GM12878 (cell line): Measurements from ENCODE around the gene CUEDC1. TPM values are rescaled to one million over a fixed set of nuclear protein-coding genes. Genes with fewer than 3 reads are reported as not detected.
A peak's percentile ranks its signal among the peaks of the same experiment; 100 is the strongest.

Experiments used
- ATAC-seq: fragments of 200-7000 bp; cut with Tn5 transposase; 3 replicates; pipeline ENCODE4 v1.9.1; 2020; ENCODE audit warnings: mild to moderate bottlenecking, moderate library complexity
- BruUV-seq: library from RNA; stranded (reverse); fragments of 400-500 nt; replicated peaks from 2 replicates; lab custom pipeline; 2021; lab: Mats Ljungman, UMichigan
- CTCF ChIA-PET: fragments of 300-600 bp; sonication (Branson Sonifier 250); formaldehyde crosslinking; extraction: SDS; loops from one replicate; lab custom pipeline; 2021; ENCODE audit warnings: inconsistent platforms; lab: Yijun Ruan, JAX
- POLR2A ChIA-PET: fragments of 350-600 bp; formaldehyde crosslinking; extraction: SDS; loops from one replicate; lab custom pipeline; 2021; ENCODE audit warnings: inconsistent platforms; lab: Charles Lee
- RAD21 ChIA-PET: fragments of 300-600 bp; sonication (Branson Sonifier 250); formaldehyde crosslinking; loops from one replicate; lab custom pipeline; 2023; ENCODE audit warnings: antibody characterized with exemption; ENCODE audit not compliant: unreplicated experiment; lab: Charles Lee
- SMC1A ChIA-PET: fragments of 300-600 bp; sonication (Branson Sonifier 250); formaldehyde crosslinking; loops from one replicate; lab custom pipeline; 2023; ENCODE audit not compliant: unreplicated experiment, uncharacterized antibody; lab: Charles Lee
- DNase-seq: peaks from one replicate; pipeline ENCODE4 v3.0.0-alpha.2; 2011; ENCODE audit warnings: low read depth, low spot score
- FAIRE-seq: peaks from 3 replicates; lab custom pipeline; 2011; peaks lifted over from hg19 to GRCh38; lab: Jason Lieb, UNC
- H2AFZ ChIP-seq: 2 replicates; pipeline ENCODE4 v1.6.0; 2011; ENCODE audit warnings: low read depth, low read length, control low read depth; ENCODE audit not compliant: control insufficient read depth
- H3K27ac ChIP-seq: 2 replicates; pipeline ENCODE4 v1.5.1; 2011; ENCODE audit warnings: control low read depth; ENCODE audit not compliant: control insufficient read depth, insufficient read depth
- H3K27me3 ChIP-seq, 2 experiments: replicated peaks in 1 of 2; 2 replicates each; pipeline versions ENCODE4 v1.6.0 to v1.6.1; 2011; ENCODE audit warnings: low read length in 1 of 2; ENCODE audit not compliant: control insufficient read depth in 2 of 2, insufficient read depth in 2 of 2
- H3K36me3 ChIP-seq, 2 experiments: 2 replicates each; pipeline ENCODE4 v1.5.1; 2011; ENCODE audit warnings: low read length in 1 of 2; ENCODE audit not compliant: control insufficient read depth in 2 of 2, insufficient read depth in 2 of 2
- H3K4me1 ChIP-seq: 2 replicates; pipeline ENCODE4 v1.6.1; 2011; ENCODE audit warnings: mild to moderate bottlenecking, low read length, moderate library complexity, mixed read lengths; ENCODE audit not compliant: control insufficient read depth, insufficient read depth
- H3K4me2 ChIP-seq: 2 replicates; pipeline ENCODE4 v1.6.0; 2011; ENCODE audit warnings: control low read depth; ENCODE audit not compliant: control insufficient read depth, insufficient read depth
- H3K4me3 ChIP-seq: fragments of 200-600 bp; sonication (generic); 2 replicates; pipeline ENCODE4 v1.5.1; 2016
- H3K79me2 ChIP-seq: 2 replicates; pipeline ENCODE4 v1.6.0; 2011; ENCODE audit warnings: low read length; ENCODE audit not compliant: control insufficient read depth, insufficient read depth
- H3K9ac ChIP-seq: 2 replicates; pipeline ENCODE4 v1.8.0; 2011; ENCODE audit warnings: low read length, control low read depth, mixed read lengths; ENCODE audit not compliant: control insufficient read depth, insufficient read depth
- H3K9me3 ChIP-seq: replicated peaks from 3 replicates; pipeline ENCODE4 v1.5.1; 2011; ENCODE audit warnings: mild to moderate bottlenecking, low read length; ENCODE audit not compliant: control insufficient read depth, insufficient read depth
- H4K20me1 ChIP-seq: 2 replicates; pipeline ENCODE4 v1.6.0; 2011; ENCODE audit not compliant: control insufficient read depth, insufficient read depth
- RAD51 ChIP-seq: fragments of 450-650 bp; IDR thresholded peaks from 2 replicates; pipeline ENCODE4 v1.6.1; 2016; ENCODE audit warnings: moderate library complexity, mild to moderate bottlenecking, inconsistent platforms
- RB1 ChIP-seq: fragments of 450-650 bp; formaldehyde crosslinking; IDR thresholded peaks from 2 replicates; pipeline ENCODE4 v1.6.1; 2017; ENCODE audit warnings: mild to moderate bottlenecking, borderline replicate concordance
- SREBF2 ChIP-seq: IDR thresholded peaks from 2 replicates; pipeline ENCODE4 v1.6.1; 2012; ENCODE audit warnings: mild to moderate bottlenecking, low read length
- ZSCAN29 ChIP-seq: fragments of 450-650 bp; IDR thresholded peaks from 2 replicates; pipeline ENCODE4 v1.6.1; 2017; ENCODE audit warnings: mild to moderate bottlenecking, moderate library complexity
- WGBS: methylation state at CpG from one replicate; pipeline ENCODE4 v1.1.6; 2016; ENCODE audit warnings: low lambda C conversion rate; ENCODE audit not compliant: insufficient replicate concordance, insufficient coverage; ENCODE audit errors: missing lambda C conversion rate; 5-methylcytosine and 5-hydroxymethylcytosine counted together
- in situ Hi-C: fragments of 300-500 bp; cut with MboI; formaldehyde crosslinking; loops from 9 replicates; pipeline ENCODE4 v1.14.3; 2018; ENCODE audit warnings: mixed read lengths
- intact Hi-C: fragments of 100-400 bp; cut with micrococcal nuclease; formaldehyde crosslinking; loops from one replicate; pipeline ENCODE4 v1.14.2; 2022; ENCODE audit not compliant: unreplicated experiment
- polyA plus RNA-seq, 11 experiments: library from polyadenylated mRNA; depleted of rRNA in 4 of 11; unstranded in 6 of 11; stranded (reverse) in 5 of 11; fragments of >200 nt; fragmentation: Nextera tagmentation in 4 of 11; fragmentation: Illumina TruSeq in 1 of 11; extraction: Ambion mirVana in 4 of 11; extraction: Trizol in 1 of 11; gene quantifications; 1 replicate in 1 of 11; 2 replicates in 10 of 11; pipeline versions ENCODE4 v1.2.1 to v1.2.3, GENCODE V29; 2011 to 2016; ENCODE audit warnings: inconsistent platforms in 2 of 11, missing spikeins in 2 of 11, low read depth in 1 of 11
- total RNA-seq, 4 experiments: library from RNA; depleted of rRNA in 3 of 4; stranded (reverse); fragments of >200 nt in 3 of 4; fragmentation: Illumina TruSeq in 1 of 4; extraction: Trizol in 1 of 4; gene quantifications; 2 replicates each; pipeline versions ENCODE4 v1.2.1 to v1.2.3, GENCODE V29; 2013 to 2021
- TF ChIP-seq, protein P1 (sequence below): fragments of 150-350 bp; IDR thresholded peaks from 2 replicates; pipeline ENCODE4 v1.6.1; 2016; ENCODE audit warnings: low read depth, low read length
- TF ChIP-seq, protein P2 (sequence below): IDR thresholded peaks from 2 replicates; pipeline ENCODE4 v1.6.1; 2012; ENCODE audit warnings: mild to moderate bottlenecking, low read depth, low read length

CUEDC1 gene
- total and polyA plus RNA-seq, 10 of the 15 experiments (the other 5 are each of a cell fraction or from before 2014, with no cell fraction given) = 0.24 to 7.4 (median 1.8) TPM

DNA sequence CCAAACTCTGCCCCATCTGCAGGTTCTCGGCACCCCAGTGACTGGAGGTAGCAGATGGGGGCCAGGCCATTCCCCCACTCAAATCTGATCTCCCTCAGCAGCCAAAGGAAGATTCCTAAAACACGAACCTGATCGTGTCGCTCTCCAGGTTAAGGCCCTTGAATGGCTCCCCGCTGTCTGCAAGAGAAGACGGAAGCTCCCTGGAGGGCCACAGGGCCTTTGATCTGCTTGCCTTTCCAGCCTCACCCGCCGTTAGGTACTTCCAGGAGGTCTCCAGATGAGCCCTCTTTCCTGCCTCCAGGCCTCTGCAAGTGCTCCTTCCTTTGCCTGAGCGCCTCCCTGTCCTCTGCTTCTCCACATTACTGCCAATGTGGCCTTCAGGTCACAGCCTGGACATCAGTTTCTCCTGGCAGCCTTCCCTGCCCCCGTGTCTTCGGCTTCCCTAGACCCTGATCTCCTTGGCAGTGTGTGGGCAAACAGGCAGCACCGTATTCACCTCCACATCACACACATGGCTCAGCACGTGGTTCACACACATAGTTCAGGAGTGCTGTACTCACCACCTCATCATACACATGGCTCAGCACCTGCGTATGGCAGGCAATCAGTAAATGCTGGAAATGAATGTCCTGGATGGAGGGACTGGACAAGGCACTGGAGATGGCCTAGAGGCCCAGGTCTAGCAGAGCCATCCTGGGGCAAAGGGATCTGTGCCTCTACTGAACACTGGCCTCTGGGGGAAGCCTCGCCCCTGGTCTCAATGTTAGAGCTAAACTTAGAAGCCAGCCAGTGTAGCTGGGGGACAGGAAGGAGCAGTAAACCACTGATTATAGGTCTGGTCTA, 79.0 kb downstream of the CUEDC1 start:
- no peak overlapping the region for H2AFZ ChIP-seq
- H3K79me2 ChIP-seq = no peaks in the 10 kb centered on the region
- FAIRE-seq = no peak
- peaks cover 8% of the 10 kb centered on the region for H3K4me1 ChIP-seq
- peak; percentile 46 for ATAC-seq
- H3K27ac ChIP-seq = no peak overlapping the region
- in situ Hi-C loops = no loop called here
- no peak overlapping the region for H3K9ac ChIP-seq
- H3K4me2 ChIP-seq = no peak overlapping the region
- 69% methylated on average over 15 of the region's 15 CpGs for WGBS
- no TSS peak for BruUV-seq
- DNase-seq = no peak
- no peak for TF ChIP-seq RAD51
- TF ChIP-seq, protein P1, sequence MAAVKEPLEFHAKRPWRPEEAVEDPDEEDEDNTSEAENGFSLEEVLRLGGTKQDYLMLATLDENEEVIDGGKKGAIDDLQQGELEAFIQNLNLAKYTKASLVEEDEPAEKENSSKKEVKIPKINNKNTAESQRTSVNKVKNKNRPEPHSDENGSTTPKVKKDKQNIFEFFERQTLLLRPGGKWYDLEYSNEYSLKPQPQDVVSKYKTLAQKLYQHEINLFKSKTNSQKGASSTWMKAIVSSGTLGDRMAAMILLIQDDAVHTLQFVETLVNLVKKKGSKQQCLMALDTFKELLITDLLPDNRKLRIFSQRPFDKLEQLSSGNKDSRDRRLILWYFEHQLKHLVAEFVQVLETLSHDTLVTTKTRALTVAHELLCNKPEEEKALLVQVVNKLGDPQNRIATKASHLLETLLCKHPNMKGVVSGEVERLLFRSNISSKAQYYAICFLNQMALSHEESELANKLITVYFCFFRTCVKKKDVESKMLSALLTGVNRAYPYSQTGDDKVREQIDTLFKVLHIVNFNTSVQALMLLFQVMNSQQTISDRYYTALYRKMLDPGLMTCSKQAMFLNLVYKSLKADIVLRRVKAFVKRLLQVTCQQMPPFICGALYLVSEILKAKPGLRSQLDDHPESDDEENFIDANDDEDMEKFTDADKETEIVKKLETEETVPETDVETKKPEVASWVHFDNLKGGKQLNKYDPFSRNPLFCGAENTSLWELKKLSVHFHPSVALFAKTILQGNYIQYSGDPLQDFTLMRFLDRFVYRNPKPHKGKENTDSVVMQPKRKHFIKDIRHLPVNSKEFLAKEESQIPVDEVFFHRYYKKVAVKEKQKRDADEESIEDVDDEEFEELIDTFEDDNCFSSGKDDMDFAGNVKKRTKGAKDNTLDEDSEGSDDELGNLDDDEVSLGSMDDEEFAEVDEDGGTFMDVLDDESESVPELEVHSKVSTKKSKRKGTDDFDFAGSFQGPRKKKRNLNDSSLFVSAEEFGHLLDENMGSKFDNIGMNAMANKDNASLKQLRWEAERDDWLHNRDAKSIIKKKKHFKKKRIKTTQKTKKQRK = no peak
- TF ChIP-seq SREBF2 = no peak
- no peak for TF ChIP-seq RB1
- TF ChIP-seq, protein P2, sequence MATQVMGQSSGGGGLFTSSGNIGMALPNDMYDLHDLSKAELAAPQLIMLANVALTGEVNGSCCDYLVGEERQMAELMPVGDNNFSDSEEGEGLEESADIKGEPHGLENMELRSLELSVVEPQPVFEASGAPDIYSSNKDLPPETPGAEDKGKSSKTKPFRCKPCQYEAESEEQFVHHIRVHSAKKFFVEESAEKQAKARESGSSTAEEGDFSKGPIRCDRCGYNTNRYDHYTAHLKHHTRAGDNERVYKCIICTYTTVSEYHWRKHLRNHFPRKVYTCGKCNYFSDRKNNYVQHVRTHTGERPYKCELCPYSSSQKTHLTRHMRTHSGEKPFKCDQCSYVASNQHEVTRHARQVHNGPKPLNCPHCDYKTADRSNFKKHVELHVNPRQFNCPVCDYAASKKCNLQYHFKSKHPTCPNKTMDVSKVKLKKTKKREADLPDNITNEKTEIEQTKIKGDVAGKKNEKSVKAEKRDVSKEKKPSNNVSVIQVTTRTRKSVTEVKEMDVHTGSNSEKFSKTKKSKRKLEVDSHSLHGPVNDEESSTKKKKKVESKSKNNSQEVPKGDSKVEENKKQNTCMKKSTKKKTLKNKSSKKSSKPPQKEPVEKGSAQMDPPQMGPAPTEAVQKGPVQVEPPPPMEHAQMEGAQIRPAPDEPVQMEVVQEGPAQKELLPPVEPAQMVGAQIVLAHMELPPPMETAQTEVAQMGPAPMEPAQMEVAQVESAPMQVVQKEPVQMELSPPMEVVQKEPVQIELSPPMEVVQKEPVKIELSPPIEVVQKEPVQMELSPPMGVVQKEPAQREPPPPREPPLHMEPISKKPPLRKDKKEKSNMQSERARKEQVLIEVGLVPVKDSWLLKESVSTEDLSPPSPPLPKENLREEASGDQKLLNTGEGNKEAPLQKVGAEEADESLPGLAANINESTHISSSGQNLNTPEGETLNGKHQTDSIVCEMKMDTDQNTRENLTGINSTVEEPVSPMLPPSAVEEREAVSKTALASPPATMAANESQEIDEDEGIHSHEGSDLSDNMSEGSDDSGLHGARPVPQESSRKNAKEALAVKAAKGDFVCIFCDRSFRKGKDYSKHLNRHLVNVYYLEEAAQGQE = no peak
- no peak for TF ChIP-seq ZSCAN29
- H3K9me3 ChIP-seq = no peaks in the 10 kb centered on the region; the same call in 2 of the 3 replicates
- peaks cover 0 to 1% of the 10 kb centered on the region in 2 experiments; a peak in 2 of 4 replicates for H3K27me3 ChIP-seq
- H4K20me1 ChIP-seq = no peaks in the 10 kb centered on the region
- H3K4me3 ChIP-seq = no peak overlapping the region
- RAD21 ChIA-PET = interaction anchor here (1.2 to 1.5 kb wide), 2 partner anchors 16 to 117 kb away, joined by 3 to 4 read pairs; no protein-coding TSS in a partner anchor
- no peaks in the 10 kb centered on the region for H3K36me3 ChIP-seq
- CTCF ChIA-PET = interaction anchor here (0.8 to 5.9 kb wide), 3 partner anchors 15 to 45 kb away, joined by 3 to 23 read pairs (median 6); no protein-coding TSS in a partner anchor
- SMC1A ChIA-PET = interaction anchor here (0.9 to 1.5 kb wide), 3 partner anchors 15 to 124 kb away, joined by 3 to 5 read pairs (median 4); no protein-coding TSS in a partner anchor
- intact Hi-C loops = no loop called here
- POLR2A ChIA-PET = no interaction called here
